HG03039 (cell line): ENCODE data around the gene PHF13.
"Not testable (repeated sequence)": the region's sequence is repeated elsewhere in the genome, so short reads cannot be mapped to it uniquely, and the experiment has no call there.

ENCODE experiments used
- ATAC-seq: cut with Tn5 transposase; IDR thresholded peaks from one replicate; pipeline ENCODE4 v1.9.1; 2021; ENCODE audit warnings: mild to moderate bottlenecking, moderate library complexity; ENCODE audit not compliant: unreplicated experiment

The PHF13 gene

DNA sequence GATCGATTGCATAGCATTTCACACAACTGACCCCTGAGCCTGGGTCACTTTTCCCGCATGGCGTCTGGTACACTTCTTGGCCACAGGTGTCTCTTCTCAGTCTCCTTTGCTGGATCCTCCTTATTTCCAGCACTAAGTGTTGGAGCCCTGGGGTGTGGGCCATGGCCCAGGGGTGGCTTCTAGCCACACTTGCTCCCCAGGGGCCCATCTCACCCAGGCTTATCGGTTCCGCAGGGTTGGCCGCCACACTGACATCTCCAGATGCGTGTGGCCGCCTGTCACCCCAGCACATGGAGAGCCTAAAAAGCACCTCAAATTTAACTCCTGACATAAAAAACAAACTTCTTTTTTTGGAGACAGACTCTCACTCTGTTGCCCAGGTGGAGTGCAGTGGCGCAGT lies 13.5 kb downstream of the PHF13 start:
- no peak for ATAC-seq

DNA sequence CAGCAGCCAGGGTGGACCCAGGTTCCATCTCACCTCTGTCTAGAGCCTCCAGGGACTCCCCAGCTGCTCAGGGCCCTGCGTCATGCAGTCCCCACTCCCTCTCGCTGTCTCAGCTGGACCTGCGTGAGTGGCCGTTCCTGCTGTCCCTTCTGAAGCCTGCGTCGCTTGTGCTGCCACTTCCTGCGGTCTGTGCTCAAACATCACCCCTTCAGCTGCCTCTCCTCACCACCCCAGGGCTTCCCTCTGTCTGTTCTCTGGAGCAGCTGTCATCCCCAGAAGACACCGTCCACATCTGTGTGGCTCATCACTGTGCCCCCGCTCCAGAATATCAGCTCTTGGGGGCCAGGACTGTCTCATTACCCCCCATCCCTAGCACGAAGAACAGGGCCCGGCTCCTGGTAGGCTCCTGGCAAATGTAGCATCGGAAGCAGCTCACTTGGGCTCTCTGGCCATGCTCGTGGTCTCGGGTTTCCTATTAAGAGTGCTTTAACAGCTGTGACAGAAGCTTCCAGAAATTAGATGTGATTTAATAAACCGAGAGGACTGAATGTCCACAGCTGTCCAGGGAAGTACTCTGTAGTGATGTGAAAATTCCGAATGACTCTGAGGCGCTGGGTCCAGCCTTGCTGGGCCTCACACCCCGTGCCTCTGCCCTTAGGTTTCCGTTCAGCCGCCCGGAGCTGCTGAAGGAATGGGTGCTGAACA lies 14.5 kb downstream of the PHF13 start:
- no peak for ATAC-seq

DNA sequence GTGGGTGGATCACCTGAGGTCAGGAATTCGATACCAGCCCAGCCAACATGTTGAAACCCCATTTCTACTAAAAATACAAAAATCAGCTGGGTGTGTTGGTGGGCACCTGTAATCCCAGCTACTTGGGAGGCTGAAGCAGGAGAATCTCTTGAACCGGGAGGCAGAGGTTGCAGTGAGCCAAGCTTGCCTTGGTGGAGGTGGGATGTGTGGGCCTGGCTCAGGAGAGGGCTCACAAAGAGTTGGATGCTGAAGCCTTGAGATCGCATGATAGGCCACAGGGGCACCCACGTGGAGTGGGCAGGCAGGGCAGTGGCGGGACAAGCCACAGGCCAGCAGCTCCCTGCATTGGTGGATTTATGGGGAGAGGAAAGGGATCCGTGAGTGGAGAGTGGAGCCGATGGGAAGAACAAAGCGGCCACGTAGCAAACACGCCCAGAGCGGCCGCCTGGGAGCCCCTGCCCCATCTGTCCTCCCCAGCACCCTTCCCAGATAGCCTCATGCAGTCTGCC lies 15.5 kb downstream of the PHF13 start:
- no peak for ATAC-seq

DNA sequence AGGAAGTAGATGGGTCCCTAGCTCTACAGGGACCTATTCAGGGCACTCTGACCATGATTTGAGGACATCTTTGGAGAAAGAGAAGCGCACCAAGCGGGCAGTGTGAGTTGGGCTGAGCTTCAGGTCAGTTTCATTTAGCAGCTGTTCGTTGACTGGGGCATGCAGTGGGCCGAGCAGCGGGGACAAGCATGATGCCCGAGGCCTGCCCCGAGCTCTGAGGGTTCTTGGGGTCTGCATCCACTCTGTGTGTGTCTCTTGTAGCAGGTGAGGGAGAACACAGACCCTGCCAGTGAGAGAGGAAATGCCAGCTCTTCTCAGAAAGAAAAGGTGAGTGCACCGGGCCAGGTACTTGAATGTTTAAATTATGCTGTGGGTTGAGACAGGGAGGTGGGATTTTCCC lies 16.5 kb downstream of the PHF13 start:
- no peak for ATAC-seq

DNA sequence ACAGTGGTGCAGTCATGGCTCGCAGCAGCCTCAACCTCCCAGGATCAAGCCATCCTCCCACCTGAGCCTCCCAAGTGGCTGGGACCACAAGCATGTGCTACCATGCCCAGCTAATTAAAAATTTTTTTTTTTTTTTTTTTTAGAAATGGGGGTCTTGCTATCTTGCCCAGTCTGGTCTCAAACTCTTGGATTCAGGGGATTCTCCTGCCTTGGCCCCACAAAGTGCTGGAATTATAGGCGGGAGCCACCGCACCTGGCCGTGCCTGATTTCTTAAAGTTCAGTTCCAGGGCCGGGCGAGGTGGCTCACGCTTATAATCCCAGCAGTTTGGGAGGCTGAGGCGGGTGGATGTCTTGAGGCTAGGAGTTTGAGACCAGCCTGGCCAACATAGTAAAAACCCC lies 17.5 kb downstream of the PHF13 start:
- no peak for ATAC-seq

DNA sequence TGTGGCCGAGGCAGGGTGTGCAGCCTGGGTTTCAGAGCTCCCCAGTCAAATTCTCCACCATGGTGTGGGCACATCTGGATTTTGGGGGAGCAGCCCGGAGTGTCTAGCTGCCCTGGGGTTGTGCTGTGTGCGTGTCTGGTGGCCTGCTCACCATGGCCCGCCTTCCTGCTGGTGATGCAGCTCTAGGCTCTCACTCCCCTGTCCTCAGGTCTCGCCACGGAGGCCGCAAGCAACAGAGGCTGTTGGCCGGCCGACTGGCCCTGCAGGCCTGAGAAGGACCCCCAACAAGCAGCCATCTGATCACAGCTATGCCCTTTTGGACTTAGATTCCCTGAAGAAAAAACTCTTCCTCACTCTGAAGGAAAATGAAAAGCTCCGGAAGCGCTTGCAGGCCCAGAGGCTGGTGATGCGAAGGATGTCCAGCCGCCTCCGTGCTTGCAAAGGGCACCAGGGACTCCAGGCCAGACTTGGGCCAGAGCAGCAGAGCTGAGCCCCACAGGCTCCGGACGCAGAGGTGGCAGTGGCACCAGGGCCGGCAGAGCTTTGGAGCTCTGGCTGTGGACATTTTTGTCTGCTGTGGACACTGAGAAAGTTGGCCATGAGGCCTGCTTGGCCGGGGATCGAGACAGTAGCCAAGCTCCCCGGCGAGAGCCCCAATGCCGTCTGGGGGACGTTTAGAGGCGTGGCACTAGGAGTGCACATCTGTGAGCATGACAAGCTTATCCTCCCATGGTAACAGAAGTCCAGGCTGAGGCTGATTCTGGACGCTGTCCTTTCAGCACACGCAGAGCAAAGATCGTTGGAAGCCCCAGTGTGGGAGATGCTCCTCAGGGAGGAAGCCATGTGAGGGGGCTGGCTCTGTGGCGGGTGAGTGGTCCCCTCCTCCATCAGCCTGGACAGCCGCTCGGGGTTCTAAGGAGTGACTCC lies 19.3 kb downstream of the PHF13 start:
- ATAC-seq = no peak

DNA sequence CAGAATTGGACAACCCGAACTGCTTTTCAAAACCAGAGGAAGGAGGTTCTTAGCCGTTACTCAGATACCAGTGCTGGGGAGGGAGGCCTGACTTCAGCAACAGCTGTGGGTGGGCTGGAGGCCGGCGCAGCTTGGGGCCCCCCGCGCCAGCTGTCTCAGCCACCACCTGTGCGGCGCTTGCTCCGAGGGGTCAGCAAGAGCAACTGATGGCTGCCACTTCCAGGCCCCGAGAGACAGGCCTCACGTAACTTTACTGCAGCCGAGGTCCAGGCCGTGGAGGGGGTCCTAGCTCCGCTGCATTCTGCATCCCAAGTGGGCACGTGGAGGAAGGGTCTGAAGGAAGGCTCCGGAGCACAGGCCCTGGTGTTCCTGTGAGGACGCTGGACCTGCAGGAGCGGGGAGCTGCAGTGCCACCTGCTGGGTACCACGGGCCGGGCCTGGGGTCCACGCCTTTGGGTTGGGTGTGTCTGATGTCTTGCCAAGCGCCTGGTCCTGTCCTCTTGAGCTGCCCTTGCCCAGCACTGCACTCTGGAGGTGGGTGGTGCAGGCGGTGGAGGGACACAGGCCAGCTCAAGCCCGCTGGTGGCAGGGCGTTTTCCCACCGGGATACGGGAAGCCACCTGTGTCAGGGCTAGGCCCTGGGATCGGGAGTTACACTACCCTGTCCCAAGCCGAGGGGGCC lies 21.0 kb downstream of the PHF13 start:
- ATAC-seq = no peak

DNA sequence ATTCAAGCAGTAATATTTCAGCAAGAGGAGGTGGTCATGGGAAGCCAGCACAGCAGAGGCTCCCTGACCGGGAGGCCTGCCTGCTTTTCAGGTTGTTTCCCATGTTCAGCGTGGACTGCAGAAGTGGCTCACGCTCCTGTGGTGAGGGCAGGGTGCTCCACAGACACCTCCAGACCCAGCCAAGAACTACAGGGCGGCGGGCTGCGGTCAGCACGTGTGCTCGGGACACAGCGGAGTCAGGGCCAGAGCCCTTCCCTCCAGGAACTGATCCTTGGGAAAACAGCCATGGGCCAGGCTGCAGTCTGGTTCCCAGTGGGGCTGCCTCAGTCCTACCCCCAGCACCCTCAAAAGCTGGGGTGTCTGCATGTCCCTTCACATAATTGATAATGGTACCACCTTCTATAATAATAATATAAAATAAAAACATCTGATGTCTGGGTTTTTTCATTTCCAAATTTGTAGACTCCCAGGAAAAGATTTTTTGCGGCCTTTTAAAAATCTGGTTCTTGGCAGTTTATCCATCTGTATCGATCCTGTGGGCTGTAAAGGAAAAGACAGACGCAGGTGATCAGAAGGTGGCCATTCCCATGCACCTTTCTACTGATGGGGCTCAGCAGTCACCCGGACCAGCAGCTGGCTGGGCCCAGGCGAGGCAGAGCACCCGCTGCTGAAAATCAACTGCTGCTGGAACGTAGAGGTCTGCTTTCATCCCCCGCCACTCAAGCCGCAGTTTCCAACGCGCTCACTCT lies 21.8 kb downstream of the PHF13 start:
- ATAC-seq = no peak

DNA sequence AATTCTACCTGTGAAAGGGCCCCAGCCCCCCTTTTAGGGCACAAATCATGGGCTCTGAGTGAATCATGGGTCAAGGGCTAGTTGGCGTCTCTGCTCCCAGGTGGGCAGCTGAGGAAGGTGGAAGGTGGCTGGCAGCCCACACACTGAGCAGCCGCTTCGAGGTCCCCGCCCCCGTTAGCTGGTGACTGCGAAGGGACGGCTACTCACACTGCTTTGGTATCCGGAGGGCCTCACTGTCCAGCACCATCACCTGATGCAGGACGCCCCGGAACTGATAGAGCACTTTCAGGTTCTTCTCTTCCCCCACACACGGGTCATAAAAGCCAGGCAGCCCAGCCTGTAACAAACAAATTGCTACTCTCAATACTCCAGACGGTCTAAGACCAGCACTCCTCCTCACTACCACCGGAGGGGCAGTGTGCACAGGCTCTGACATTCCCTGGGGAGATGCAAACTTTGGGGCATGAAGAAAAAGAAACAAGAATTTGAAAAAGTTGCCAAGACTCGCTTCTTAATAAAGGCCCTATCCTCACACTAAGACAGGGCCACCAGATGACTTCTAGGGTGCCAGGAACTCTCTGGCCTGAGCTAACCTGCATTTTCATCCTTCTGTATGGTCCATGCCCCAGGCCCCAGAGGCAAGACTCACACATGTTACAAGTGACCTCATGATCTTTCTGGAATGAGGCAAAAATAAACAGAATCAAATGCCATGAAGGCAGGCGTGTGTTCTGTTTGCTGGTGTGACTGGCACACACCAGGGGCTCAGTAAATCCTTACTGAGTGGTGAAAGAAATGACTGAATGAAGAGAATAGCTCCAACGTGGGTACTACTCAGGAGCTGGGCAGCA lies 22.6 kb downstream of the PHF13 start:
- ATAC-seq = no peak

DNA sequence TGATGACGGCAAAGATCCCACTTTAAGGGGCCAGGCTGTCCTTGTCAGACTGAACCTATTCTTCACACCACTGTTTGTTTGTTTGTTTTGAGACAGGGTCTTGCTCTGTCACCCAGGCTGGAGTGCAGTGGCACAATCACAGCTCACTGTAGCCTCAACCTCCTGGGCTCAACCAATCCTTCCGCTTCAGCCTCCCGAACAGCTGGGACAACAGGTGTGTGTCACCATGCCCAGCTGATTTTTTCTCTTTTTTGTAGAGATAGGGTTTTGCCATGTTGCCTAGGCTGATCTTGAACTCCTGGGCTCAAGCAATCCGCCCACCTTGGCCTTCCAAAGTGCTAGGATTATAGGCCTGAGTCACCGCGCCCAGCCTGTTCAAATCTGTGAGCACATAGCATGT lies 23.2 kb downstream of the PHF13 start:
- not testable (repeated sequence) for ATAC-seq

DNA sequence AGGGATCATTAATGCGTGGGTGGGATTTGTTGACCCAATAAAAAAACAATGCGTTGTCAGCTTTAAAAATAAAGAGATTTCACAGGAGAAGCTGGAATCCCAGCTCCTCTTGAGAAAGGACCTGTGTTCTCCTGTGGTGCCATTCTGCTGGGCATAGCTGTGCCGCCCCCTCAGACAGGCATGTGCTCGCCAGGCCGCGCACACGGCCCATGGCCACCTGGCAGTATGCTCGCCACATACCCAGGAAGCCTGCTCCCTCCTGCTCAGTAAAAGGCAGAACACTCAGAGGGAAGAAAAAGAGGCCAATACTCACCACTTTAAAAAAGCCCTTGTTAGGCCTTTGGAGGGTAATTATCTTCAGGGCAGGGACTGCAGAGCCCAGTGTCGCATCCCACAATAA lies 24.2 kb downstream of the PHF13 start:
- no peak for ATAC-seq

DNA sequence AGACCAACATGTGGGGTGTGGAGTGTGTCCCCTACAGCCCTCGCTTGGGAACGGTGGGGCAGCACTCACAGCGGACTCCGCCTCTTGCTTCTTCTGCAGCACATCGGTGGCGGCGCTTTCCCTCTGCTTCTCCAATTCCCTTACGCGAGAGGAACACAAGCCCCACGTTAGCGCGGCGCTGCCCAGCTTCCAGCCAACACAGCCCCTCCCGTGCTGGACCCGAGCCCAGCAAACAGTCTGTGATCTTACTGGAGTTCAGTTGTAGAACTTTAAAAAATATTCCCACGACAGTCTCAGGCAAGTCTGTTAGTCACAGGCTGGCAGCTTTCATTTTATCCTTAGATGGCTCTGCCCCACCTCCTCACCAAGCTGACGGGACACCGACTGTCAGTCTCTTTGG lies 24.7 kb downstream of the PHF13 start:
- ATAC-seq = no peak

DNA sequence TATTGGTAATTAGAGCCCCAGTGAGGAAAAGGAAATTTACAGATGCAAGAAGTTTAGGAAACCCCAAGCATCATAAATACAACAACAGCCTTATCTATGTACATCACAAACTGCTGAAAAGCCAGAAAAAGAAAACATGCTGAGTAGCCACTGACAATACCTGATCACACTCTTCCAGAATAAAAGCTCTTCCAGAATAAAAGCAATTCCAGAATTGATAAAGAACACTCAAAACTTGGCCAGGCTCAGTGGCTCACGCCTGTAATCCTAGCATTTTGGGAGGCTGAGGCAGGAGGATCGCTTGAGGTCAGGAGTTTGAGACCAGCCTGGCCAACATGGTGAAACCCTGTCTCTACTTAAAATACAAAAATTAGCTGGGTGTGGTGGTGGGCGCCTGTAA lies 27.3 kb downstream of the PHF13 start:
- not testable (repeated sequence) for ATAC-seq

DNA sequence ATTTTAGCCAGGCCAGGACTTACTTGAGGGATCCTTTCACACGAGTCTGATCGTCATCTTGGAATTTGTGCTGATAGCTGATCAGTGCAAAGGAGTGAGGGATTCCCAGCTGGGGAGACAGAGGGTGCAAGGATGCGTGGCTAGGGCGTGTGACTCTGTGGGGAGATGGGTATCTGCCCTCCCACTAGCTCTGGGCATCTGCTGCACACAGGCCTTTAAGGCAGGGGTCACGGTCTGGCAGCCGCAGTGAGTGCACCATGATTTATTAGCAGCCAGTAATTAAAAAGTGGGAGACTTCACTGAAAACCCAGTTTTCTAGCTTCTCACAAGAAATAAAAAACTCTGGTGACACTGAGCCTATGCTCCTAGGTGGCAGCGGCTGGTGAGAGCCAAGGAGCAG lies 31.5 kb downstream of the PHF13 start:
- no peak for ATAC-seq

DNA sequence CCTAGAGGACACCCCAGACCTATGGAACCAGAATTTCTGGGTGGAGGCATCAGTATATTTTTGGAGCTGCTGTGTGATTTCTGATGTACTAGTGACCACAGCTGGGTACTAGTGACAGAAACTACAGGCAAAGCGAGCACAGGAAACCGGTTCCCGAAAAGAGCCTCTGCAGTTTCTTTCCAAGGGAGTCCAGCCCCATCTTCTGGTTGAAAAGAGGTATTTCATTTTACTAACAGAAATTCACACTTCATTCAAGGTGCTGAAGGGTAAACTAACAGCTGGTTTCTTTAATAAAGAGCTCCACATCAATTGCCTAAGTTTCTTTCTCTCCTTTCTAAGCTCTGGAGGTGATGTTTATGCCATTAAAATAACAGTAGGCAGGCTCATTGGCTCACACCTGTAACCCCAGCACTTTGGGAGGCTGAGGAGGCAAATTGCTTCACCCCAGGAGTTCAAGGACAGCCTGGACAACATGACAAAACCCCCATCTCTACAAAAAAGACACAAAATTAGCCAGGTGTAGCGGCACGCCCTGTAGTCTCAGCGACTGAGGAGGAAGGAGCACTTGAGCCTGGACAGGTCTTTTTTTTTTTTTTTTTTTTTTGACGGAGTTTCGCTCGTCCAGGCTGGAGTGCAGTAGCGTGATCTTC lies 33.1 kb downstream of the PHF13 start:
- no peak for ATAC-seq

DNA sequence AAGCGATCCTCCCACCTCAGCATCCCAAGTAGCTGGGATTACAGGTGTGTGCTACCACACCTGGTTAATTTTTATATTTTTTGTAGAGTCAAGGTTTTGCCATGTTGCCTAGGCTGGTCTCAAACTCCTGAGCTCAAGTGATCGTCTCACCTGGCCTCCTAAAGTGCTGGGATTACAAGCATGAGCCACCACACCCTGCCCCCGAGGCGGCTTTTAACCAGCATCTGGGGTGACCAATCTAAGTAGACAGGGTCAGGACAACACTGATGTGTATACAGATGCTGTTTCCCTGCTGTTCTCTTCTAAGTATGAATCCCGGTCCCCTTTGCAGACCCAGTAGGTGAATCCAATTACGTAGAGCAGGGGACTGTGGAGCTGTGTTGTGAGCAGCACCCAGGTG lies 35.0 kb downstream of the PHF13 start:
- no peak for ATAC-seq

DNA sequence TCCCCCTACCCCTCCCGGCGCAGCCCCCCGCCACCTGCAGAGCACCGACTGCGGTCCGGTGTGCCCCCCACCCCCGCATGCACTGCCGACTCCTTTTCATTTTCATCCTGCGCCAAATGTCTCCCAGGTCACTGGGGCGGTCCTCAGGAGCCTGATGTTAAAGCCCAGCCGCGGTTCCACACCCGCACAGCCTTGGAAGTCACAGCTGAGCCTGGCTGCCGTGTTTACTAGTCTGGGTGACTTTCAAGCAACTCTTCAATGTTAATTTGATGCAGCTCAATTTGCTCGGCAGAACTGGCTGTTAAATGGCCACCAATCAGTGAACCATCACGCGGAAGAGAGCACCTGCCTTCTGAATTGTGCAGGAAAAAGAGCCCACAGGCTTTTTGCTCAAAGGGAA lies 38.4 kb downstream of the PHF13 start:
- no peak for ATAC-seq

DNA sequence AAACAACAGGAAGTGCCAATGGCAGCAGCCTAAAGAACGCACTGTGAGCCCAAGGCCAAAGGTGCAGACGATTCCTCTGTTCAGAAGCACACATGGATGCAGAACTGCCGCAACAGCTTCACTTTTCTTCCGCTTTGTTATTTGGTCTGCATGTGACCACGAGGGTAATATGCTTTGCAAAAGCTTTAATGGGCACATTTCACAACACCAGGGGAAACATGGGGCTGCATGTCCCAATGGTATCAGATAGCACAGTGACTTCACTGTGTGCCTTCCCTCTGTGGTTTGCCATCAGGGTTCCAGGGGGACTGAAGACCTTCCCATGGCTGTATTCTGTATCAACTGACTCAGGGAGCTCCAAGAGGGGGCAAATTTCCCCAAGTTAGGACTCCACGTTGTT lies 39.5 kb downstream of the PHF13 start:
- no peak for ATAC-seq
